MCF 10A (cell line): ENCODE results near the gene ASMTL. TPM values are rescaled to one million over a fixed set of nuclear protein-coding genes. Genes with fewer than 3 reads are reported as not detected.

ENCODE experiments used
- BruUV-seq: library from RNA; stranded (reverse); fragments of 400-500 nt; replicated peaks from 2 replicates; lab custom pipeline; 2021; lab: Mats Ljungman, UMichigan
- CTCF ChIA-PET: fragments of 300-600 bp; sonication (Branson Sonifier 250); formaldehyde crosslinking; extraction: SDS; loops from one replicate; lab custom pipeline; 2021; ENCODE audit warnings: antibody characterized with exemption, inconsistent platforms; lab: Yijun Ruan, JAX
- POLR2A ChIA-PET: fragments of 300-600, 350-650 bp; sonication (Branson Sonifier 250); formaldehyde crosslinking; extraction: SDS; loops from one replicate; lab custom pipeline; 2020; ENCODE audit warnings: antibody characterized with exemption, inconsistent platforms; lab: Yijun Ruan, JAX
- DNase-seq: peaks from one replicate; pipeline ENCODE4 v3.0.0-alpha.2; 2018; ENCODE audit not compliant: unreplicated experiment
- H3K27ac Mint-ChIP-seq: one replicate; pipeline ENCODE4 v1.8.0; 2022; ENCODE audit warnings: mild to moderate bottlenecking, low read depth, mixed read lengths; ENCODE audit not compliant: unreplicated experiment
- H3K27me3 Mint-ChIP-seq: one replicate; pipeline ENCODE4 v1.8.0; 2022; ENCODE audit warnings: mixed read lengths; ENCODE audit not compliant: insufficient read depth, unreplicated experiment
- H3K36me3 Mint-ChIP-seq: one replicate; pipeline ENCODE4 v1.8.0; 2022; ENCODE audit warnings: mild to moderate bottlenecking, moderate library complexity, mixed read lengths; ENCODE audit not compliant: insufficient read depth, unreplicated experiment
- H3K4me1 Mint-ChIP-seq: one replicate; pipeline ENCODE4 v1.8.0; 2022; ENCODE audit warnings: mixed read lengths; ENCODE audit not compliant: insufficient read depth, unreplicated experiment
- H3K4me3 Mint-ChIP-seq: one replicate; pipeline ENCODE4 v1.8.0; 2022; ENCODE audit warnings: mild to moderate bottlenecking, moderate library complexity, mixed read lengths; ENCODE audit not compliant: unreplicated experiment
- H3K9me3 Mint-ChIP-seq: one replicate; pipeline ENCODE4 v1.8.0; 2022; ENCODE audit warnings: mixed read lengths; ENCODE audit not compliant: unreplicated experiment
- intact Hi-C: fragments of 100-400 bp; cut with micrococcal nuclease; formaldehyde crosslinking; loops from 2 replicates; pipeline ENCODE4 v1.14.1; 2022
- total RNA-seq: library from RNA; stranded (reverse); gene quantifications from 2 replicates; pipeline ENCODE4 v1.2.3, GENCODE V29; 2022
- TF ChIP-seq, protein P1 (sequence below): fragments of 200-600 bp; IDR thresholded peaks from one replicate; pipeline ENCODE4 v1.8.0; 2022; ENCODE audit warnings: antibody characterized with exemption, mild to moderate bottlenecking; ENCODE audit not compliant: unreplicated experiment

ASMTL gene
- total RNA-seq, 1 experiment from 2014 or later, result 20.6 TPM

DNA sequence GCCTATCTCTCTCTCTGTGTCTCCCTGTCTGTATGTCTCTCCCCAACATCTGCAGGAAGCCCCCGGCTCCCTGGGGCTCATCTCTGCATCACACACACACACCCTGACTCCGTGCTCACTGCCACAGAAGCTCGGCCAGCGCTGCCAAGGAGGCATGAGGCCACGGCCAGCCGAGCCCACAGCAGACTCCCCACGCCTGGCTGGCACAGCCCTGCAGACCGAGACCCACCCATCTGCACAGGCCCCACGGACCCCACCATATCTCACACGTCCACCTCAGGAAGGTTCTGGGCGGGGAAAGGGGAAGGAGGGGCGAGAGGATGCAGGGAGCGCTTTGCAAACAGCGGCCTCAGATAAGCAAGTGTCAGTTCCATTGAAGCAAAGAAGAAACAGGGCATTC is 32.3 kb downstream of the ASMTL start:
- peaks cover 19% of the 10 kb centered on the region for H3K9me3 Mint-ChIP-seq
- no peak for DNase-seq
- no peaks in the 10 kb centered on the region for H3K4me1 Mint-ChIP-seq
- ChIA-PET CTCF (no interaction called here), POLR2A (no interaction called here)
- intact Hi-C loops, result no loop called here
- no peak overlapping the region for H3K27ac Mint-ChIP-seq
- no peaks in the 10 kb centered on the region for H3K27me3 Mint-ChIP-seq
- peaks cover 33% of the 10 kb centered on the region for H3K36me3 Mint-ChIP-seq
- no peak overlapping the region for H3K4me3 Mint-ChIP-seq
- TF ChIP-seq, protein P1, sequence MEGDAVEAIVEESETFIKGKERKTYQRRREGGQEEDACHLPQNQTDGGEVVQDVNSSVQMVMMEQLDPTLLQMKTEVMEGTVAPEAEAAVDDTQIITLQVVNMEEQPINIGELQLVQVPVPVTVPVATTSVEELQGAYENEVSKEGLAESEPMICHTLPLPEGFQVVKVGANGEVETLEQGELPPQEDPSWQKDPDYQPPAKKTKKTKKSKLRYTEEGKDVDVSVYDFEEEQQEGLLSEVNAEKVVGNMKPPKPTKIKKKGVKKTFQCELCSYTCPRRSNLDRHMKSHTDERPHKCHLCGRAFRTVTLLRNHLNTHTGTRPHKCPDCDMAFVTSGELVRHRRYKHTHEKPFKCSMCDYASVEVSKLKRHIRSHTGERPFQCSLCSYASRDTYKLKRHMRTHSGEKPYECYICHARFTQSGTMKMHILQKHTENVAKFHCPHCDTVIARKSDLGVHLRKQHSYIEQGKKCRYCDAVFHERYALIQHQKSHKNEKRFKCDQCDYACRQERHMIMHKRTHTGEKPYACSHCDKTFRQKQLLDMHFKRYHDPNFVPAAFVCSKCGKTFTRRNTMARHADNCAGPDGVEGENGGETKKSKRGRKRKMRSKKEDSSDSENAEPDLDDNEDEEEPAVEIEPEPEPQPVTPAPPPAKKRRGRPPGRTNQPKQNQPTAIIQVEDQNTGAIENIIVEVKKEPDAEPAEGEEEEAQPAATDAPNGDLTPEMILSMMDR, result no peak
- BruUV-seq, result no TSS peak

DNA sequence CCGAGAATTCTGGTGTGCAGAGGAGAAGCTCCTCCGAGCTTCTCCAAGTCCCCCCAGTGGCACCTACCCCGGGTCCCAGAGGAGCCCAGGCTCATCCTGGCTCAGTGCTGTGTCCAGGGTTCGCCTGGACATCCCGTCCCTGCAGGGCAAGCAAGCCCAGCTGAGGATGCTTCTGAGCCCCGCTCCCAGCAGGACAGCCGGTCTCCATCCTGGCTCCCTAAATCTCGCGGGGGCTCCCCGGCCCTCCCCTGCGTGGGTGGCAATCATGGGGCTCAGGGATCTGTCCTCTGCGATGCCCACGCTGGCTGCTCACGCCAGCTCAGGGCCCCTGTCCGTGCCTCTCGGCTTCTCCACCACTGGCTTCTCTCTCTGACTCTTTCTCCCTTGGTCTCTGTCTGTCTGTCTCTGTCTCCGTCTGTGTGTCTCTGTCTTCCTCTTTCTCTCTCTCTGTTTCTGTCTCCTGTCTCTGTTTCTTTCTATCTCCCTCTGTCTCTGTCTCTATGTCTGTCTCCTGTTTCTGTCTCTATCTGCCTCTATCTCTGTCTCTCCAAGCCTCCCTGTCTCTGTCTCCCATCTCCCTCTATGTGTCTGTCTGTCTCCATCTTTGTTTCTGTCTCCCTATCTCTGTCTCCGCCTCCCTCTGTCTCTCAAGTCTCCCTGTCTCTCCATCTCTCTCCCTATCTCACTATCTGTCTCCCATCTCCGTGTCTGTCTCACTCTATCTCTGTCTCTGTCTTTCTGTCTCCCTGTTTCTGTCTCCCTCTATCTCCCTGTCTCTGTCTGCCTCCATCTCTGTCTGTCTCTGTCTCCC is 33.0 kb downstream of the ASMTL start:
- intact Hi-C loops, result no loop called here
- H3K4me3 Mint-ChIP-seq, result no peak overlapping the region
- H3K36me3 Mint-ChIP-seq, result peaks cover 27% of the 10 kb centered on the region
- ChIA-PET POLR2A (no interaction called here), CTCF (no interaction called here)
- peaks cover 14% of the 10 kb centered on the region for H3K9me3 Mint-ChIP-seq
- no peaks in the 10 kb centered on the region for H3K4me1 Mint-ChIP-seq
- no peaks in the 10 kb centered on the region for H3K27me3 Mint-ChIP-seq
- DNase-seq, result no peak
- TF ChIP-seq, protein P1, result no peak
- BruUV-seq, result no TSS peak
- no peak overlapping the region for H3K27ac Mint-ChIP-seq

DNA sequence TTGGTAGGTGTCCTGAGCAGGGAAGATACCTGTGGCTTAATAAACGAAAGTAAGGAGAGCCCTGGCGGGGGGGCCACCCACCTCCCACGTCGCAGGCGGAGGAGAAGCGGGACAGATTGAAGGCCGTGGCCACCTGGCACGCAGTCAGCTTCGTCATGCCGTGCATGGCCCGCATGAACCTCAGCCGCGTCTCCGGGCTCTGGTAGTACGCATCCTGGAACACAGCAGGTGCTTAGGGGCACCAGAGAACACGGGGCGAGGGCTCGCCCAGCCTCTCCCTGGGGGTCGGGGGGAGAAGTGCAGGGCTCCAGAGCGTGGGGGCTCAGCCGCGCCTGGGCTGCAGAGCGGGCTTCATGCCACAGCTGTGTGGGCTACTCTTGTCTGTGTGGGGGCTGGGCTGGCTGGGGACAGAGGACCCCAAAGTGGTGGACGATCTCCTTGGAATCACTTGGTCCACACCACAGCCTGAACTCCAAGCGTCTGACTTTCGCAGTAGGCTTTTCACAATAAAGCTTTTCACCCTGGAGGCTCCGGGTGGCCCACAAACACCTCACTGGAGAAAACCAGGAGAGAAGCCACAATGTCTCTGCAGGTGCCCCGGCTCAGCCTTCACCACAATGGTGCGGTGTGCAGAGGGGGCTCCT is 33.7 kb downstream of the ASMTL start:
- Mint-ChIP-seq H3K4me1 (no peaks in the 10 kb centered on the region), H3K9me3 (peaks cover 7% of the 10 kb centered on the region), H3K27ac (no peak overlapping the region), H3K4me3 (no peak overlapping the region), H3K36me3 (peaks cover 24% of the 10 kb centered on the region), H3K27me3 (no peaks in the 10 kb centered on the region)
- no peak for DNase-seq
- POLR2A ChIA-PET, result no interaction called here
- CTCF ChIA-PET, result no interaction called here
- BruUV-seq, result no TSS peak
- TF ChIP-seq, protein P1, result no peak
- intact Hi-C loops, result no loop called here

DNA sequence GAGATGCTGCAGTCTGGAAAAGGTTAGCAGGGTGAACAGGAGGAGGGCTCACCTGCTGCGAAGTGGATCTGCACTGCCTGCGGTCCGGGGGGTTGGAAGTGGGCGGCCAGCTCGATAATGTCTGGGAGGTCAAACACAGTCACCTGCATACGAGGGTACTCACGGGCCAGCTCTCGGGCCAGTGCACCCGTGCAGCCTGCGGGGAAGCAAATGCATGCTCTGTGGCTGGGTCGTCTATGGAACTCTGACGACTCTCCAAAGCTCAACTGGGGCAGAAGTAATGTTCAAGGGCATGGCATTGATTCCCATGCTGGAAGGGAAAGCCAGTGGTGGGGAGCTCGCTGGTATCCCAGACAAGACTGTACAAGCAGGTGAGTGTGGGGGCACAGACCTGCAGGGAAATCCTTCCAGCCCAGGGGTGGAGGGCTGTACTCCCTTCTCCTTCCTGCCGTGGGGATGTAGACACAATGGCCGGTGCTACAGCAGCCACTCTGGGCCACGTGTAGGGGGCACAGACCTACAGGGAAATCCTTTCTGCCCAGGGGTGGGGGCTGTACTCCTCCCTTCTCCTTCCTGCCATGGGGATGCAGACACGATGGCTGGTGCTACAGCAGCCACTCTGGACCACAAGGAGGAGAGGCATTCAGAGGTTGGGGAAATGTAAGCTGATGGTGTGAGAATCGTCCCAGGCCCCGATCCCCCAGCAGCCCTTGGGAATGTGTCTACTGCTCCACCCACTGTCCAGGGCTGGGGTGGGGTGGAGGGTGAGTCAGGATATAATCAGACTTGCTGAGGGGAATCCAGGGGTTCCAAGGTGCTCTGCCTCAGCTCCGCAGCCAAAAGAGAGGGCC is 34.6 kb downstream of the ASMTL start:
- TF ChIP-seq, protein P1, result no peak
- H3K36me3 Mint-ChIP-seq, result peaks cover 22% of the 10 kb centered on the region
- CTCF ChIA-PET, result no interaction called here
- no TSS peak for BruUV-seq
- POLR2A ChIA-PET, result no interaction called here
- H3K27me3 Mint-ChIP-seq, result no peaks in the 10 kb centered on the region
- intact Hi-C loops, result no loop called here
- H3K4me1 Mint-ChIP-seq, result no peaks in the 10 kb centered on the region
- no peak overlapping the region for H3K4me3 Mint-ChIP-seq
- no peak overlapping the region for H3K27ac Mint-ChIP-seq
- H3K9me3 Mint-ChIP-seq, result no peaks in the 10 kb centered on the region
- DNase-seq, result no peak
